ENCODE measurements around the gene PHF19. TPM values are rescaled to one million over a fixed set of nuclear protein-coding genes. Genes with fewer than 3 reads are reported as not detected.

The PHF19 gene
- total RNA-seq, 1 donor from 2014 or later = 10.0 TPM

DNA sequence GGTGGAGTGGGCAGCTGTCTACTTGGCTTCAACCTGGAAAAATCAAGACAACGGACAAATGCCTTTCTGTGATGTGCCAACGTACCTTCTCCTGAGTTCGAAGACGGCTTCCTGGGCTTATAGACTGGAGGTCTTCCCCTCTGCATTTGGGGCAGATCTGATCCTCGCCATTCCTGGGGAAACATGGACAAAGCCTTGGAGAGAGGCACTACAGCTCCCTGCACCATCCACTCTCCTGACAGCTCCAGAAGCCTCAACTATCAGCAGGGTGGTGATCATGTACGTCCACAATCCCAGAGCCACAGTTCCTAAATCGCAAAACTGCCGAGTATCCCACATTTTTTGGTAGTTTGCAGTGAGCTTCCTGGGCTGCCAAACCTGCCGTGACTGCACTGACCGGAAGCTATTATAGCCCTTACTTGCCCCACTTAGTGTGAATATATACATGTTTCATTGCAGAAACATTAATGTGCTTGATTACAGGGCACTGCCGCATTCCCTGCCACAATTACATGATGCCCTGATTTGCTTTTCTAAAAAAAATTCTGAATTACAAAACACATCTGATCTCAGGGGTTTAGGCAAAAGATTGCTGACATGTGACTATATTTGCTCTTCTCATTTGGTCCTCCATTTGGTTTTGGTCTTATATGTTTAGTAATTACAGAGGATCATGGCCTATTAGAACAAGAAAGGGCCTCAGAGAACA is 46.8 kb upstream of the PHF19 start:
- TF ChIP-seq, protein P1, sequence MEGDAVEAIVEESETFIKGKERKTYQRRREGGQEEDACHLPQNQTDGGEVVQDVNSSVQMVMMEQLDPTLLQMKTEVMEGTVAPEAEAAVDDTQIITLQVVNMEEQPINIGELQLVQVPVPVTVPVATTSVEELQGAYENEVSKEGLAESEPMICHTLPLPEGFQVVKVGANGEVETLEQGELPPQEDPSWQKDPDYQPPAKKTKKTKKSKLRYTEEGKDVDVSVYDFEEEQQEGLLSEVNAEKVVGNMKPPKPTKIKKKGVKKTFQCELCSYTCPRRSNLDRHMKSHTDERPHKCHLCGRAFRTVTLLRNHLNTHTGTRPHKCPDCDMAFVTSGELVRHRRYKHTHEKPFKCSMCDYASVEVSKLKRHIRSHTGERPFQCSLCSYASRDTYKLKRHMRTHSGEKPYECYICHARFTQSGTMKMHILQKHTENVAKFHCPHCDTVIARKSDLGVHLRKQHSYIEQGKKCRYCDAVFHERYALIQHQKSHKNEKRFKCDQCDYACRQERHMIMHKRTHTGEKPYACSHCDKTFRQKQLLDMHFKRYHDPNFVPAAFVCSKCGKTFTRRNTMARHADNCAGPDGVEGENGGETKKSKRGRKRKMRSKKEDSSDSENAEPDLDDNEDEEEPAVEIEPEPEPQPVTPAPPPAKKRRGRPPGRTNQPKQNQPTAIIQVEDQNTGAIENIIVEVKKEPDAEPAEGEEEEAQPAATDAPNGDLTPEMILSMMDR (IDR thresholded peaks at IDR 0.05; ENCODE audit: unreplicated experiment) = no peak
- no peak overlapping the region for H3K4me3 Mint-ChIP-seq (ENCODE audit: unreplicated experiment)
- DNase-seq (ENCODE audit: low spot score) = no peak
- peaks cover 11% of the 10 kb centered on the region for H3K4me1 Mint-ChIP-seq (ENCODE audit: unreplicated experiment)
- H3K27me3 Mint-ChIP-seq (ENCODE audit: unreplicated experiment) = peaks cover 8% of the 10 kb centered on the region
- no peaks in the 10 kb centered on the region for H3K9me3 Mint-ChIP-seq (ENCODE audit: unreplicated experiment)
- H3K36me3 Mint-ChIP-seq (ENCODE audit: low read depth, unreplicated experiment) = no peaks in the 10 kb centered on the region
- H3K27ac Mint-ChIP-seq (ENCODE audit: unreplicated experiment) = no peak overlapping the region

DNA sequence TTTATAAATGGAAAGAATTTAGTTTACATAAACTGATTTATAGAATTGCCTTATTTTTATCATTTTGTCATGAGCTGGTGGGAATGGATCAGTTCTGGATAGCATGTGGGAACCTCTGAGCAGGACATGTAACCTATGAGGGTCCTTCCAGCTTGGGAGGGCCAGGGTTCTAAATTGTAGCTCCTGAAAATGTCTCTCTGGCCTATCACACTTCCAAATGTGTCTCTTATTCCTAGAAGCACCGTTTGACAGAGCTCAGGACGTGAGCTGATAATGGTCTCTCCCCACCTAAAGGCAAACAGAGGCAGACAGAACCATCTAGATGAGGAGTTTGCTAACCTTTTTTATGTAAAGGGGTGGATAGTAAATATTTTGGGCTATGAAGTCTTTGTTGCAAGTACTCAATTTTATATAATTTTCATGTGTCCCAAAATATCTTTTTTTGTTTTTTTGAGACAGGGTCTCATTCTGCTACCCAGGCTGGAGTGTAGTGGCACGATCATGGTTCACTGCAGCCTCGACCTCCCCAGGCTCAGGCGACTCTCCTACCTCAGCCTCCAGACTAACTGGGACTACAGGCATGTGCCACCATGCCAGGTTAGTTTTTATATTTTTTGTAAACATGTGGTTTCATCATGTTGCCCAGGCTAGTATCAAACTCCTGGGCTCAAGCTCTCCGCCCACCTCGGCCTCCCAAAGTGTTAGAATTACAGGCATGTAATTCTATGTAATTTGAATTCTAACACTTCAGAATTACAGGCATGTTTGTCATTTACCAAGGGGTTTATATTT is 45.6 kb upstream of the PHF19 start:
- TF ChIP-seq, protein P1 (IDR thresholded peaks at IDR 0.05; ENCODE audit: unreplicated experiment) = no peak
- no peak overlapping the region for H3K4me3 Mint-ChIP-seq (ENCODE audit: unreplicated experiment)
- no peak overlapping the region for H3K27ac Mint-ChIP-seq (ENCODE audit: unreplicated experiment)
- no peaks in the 10 kb centered on the region for H3K9me3 Mint-ChIP-seq (ENCODE audit: unreplicated experiment)
- DNase-seq (ENCODE audit: low spot score) = no peak
- no peaks in the 10 kb centered on the region for H3K36me3 Mint-ChIP-seq (ENCODE audit: low read depth, unreplicated experiment)
- peaks cover 2% of the 10 kb centered on the region for H3K4me1 Mint-ChIP-seq (ENCODE audit: unreplicated experiment)
- peaks cover 2% of the 10 kb centered on the region for H3K27me3 Mint-ChIP-seq (ENCODE audit: unreplicated experiment)

DNA sequence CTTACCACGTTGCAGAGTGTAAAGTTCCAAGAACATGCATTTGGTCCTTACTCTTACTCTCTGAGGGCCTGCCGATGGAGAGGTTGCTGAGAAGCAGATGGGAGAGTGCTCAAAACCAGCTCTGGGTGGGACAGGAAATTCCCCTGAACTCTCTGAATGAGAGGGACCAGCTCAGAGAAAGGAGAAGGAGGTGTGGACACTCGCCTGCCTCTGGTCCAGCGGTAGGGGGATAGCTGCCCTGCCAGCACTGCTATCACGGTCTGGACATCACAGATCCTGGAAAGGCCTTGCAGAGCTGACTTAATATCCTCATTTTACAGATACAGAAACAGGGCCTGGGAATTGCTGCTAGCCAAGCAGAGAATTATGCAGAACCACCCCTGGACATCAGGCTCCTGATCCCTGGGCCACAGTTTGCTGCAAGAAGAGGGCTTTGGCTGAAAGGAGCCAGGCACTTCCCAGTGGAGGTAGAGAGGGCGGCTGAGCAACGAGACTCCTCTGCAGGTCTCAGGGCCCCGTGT is 44.7 kb upstream of the PHF19 start:
- peaks cover 3% of the 10 kb centered on the region for H3K27me3 Mint-ChIP-seq (ENCODE audit: unreplicated experiment)
- no peak for DNase-seq (ENCODE audit: low spot score)
- peaks cover 3% of the 10 kb centered on the region for H3K36me3 Mint-ChIP-seq (ENCODE audit: low read depth, unreplicated experiment)
- H3K4me3 Mint-ChIP-seq (ENCODE audit: unreplicated experiment) = no peak overlapping the region
- no peaks in the 10 kb centered on the region for H3K4me1 Mint-ChIP-seq (ENCODE audit: unreplicated experiment)
- H3K9me3 Mint-ChIP-seq (ENCODE audit: unreplicated experiment) = no peaks in the 10 kb centered on the region
- TF ChIP-seq, protein P1 (IDR thresholded peaks at IDR 0.05; ENCODE audit: unreplicated experiment) = no peak
- no peak overlapping the region for H3K27ac Mint-ChIP-seq (ENCODE audit: unreplicated experiment)

DNA sequence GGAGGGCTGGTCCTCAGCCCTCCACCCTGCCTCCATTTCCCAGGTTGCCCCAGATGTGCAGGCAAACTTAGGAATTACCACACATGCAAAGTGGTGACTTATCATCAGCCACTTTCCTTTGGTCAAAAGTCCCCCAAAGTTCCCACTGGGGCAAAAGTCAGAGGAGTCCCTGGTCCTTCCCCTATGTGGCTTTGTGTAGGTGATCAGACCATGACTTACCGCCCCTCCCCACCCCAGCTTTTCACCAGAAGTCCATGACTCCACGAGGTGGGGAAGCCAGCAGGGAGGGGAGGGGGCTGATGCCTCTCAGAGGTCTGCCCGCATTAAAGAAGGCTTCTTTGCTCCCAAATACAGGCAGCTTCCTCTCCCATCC is 43.8 kb upstream of the PHF19 start:
- H3K9me3 Mint-ChIP-seq (ENCODE audit: unreplicated experiment) = no peaks in the 10 kb centered on the region
- H3K36me3 Mint-ChIP-seq (ENCODE audit: low read depth, unreplicated experiment) = peaks cover 3% of the 10 kb centered on the region
- no peak for DNase-seq (ENCODE audit: low spot score)
- TF ChIP-seq, protein P1 (IDR thresholded peaks at IDR 0.05; ENCODE audit: unreplicated experiment) = no peak
- no peaks in the 10 kb centered on the region for H3K4me1 Mint-ChIP-seq (ENCODE audit: unreplicated experiment)
- H3K4me3 Mint-ChIP-seq (ENCODE audit: unreplicated experiment) = no peak overlapping the region
- no peak overlapping the region for H3K27ac Mint-ChIP-seq (ENCODE audit: unreplicated experiment)
- peaks cover 4% of the 10 kb centered on the region for H3K27me3 Mint-ChIP-seq (ENCODE audit: unreplicated experiment)

Measured in endothelial cell (in vitro differentiated cells).